ENCODE data around the gene KRTAP9-4.
"Not testable (repeated sequence)": the region's sequence is repeated elsewhere in the genome, so short reads cannot be mapped to it uniquely, and the experiment has no call there.

KRTAP9-4 gene, protein sequence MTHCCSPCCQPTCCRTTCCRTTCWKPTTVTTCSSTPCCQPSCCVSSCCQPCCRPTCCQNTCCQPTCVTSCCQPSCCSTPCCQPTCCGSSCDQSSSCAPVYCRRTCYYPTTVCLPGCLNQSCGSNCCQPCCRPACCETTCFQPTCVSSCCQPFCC
- long read RNA-seq, donor 1, result 0 reads
- long read RNA-seq, donor 2, result 0 reads
- long read RNA-seq, donor 3, result 0 reads
- long read RNA-seq, donor 4, result 0 reads
- long read RNA-seq, donor 5, result 0 reads
- long read RNA-seq, donor 6, result 0 reads
- long read RNA-seq, donor 7, result 0 reads
- long read RNA-seq, donor 8, result 0 reads

DNA sequence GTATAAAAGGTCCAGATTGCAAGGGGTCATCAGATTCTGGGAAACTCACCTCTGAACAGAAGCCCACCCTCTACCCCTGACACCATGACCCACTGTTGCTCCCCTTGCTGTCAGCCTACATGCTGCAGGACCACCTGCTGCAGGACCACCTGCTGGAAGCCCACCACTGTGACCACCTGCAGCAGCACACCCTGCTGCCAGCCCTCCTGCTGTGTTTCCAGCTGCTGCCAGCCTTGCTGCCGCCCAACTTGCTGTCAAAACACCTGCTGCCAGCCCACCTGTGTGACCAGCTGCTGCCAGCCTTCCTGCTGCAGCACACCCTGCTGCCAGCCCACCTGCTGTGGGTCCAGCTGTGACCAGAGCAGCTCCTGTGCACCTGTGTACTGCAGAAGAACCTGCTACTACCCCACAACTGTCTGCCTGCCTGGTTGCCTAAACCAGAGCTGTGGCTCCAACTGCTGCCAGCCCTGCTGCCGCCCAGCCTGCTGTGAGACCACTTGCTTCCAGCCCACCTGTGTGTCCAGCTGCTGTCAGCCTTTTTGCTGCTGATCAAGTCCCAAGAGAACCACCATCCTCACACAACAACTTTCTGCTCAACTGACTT lies at the start of gene KRTAP9-4:
Gene KRTAP9-4, plus strand, starts transcription at position 51 of the 604 bp plus-strand sequence. Its CDS starts 34 bp downstream, at position 85.
- not testable (repeated sequence) for DNase-seq

DNA sequence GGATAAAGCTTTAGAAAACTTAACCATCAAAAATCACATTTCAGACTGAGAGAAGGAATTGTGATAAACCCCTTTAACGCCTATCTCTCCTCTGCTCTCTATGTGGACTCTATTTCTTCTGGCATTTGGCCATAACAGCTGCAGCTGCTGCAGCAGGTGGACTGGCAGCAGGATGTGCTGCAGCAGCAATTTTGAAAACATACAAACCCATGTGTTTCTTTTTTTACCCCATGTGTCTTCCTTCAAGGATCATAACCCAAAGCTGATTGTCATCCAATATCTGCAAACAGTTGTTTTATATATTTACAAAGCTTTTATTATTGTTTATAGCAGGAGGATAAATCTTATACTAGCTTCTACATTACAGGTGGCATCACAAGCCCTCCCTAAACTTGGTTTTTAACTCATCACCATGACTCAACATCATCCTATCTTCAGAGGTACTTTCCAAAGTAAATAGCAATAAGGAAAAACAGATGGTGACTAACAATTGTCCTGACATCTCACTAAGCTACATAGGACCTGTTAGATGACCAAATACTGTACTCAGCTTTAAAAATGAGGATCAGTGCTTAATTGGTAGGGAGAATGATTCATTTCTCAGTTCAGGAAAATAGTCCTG lies 37.5 kb upstream of the KRTAP9-4 start:
- DNase-seq, result no peak

DNA sequence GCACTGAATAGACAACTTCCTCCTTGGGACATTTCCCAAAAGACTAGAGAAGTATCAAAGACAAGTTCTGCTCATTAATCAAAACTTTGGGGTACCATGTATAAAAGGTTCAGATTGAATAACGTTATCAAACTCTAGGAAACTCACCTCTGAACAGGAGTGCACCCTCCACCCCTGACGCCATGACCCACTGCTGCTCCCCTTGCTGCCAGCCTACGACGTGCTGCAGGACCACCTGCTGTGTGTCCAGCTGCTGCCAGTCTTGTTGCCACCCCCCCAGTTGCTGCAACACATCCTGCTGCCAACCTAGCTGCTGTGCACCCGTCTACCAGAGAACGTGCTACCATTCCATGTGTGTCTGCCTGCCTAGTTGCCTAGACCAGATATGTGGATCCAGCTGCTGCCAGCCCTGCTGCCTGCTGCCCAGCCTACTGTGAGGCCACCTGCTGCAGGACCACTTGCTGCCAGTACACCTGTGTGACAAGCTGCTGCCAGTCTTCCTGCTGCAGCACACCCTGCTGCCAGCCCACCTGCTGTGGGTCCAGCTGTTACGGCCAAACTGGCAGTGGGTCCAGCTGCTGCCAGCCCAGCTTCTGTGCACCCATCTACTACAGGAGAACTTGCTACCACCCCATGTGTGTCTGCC lies 36.8 kb upstream of the KRTAP9-4 start:
- DNase-seq, result no peak

DNA sequence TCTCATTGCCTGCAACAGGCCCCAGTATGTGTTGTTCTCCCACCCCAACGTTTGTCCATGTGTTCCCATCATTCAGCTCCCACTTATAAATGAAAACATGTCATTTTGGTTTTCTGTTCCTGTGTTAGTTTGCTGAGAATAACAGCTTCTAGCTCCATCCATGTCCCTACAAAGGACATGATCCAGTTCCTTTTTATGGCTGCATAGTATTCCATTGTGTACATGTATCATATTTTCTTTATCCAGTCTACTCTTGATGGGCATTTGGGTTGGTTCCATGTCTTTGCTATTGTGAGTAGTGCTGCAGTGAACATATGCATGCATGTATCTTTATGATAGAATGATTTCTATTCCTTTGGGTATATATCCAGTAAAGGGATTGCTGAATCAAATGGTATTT lies 33.8 kb upstream of the KRTAP9-4 start:
- DNase-seq, result no peak

DNA sequence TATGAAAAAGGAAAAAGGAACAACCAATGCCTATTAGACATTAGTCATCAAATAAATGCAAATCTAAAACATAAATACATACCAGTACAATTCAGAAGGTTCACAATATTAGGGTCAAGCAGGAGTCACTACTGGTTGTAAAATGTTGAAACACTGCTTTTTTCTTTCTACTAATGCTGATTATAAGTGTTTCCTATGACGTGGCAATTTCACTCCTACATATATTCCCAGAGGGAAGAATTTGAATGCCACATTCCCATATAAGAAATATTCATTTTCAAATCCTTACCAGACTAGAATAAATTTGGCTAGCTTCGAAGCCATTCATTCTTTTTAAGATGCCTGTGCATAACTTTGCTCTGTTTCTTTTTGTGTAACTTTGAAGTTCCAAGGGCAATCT lies 25.7 kb upstream of the KRTAP9-4 start:
- DNase-seq, result no peak

DNA sequence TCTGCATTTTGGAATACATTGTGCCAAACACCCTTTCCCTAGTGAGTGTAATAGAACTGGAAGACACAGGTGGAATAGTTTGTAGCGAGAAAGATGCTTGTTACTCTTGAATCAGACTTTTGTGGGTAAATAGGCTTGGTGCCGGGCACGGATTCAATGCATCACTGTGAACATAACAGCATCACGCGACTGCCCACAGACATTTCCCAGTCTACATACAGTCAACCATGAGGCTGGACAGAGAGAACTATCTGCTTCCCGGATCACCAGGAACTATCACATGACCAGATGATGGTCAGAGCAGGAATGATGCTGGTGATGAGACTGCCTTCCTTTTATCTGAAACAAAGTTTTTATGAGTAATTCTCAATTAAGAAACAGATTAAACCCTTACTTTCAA lies 23.4 kb upstream of the KRTAP9-4 start:
- DNase-seq, result no peak

DNA sequence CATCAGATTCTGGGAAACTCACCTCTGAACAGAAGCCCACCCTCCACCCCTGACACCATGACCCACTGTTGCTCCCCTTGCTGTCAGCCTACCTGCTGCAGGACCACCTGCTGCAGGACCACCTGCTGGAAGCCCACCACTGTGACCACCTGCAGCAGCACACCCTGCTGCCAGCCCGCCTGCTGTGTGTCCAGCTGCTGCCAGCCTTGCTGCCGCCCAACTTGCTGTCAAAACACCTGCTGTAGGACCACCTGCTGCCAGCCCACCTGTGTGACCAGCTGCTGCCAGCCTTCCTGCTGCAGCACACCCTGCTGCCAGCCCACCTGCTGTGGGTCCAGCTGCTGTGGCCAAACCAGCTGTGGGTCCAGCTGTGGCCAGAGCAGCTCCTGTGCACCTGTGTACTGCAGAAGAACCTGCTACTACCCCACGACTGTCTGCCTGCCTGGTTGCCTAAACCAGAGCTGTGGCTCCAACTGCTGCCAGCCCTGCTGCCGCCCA lies 22.8 kb upstream of the KRTAP9-4 start, which contains the start of gene KRTAP9-2:
Gene KRTAP9-2, plus strand, starts transcription at position 51 of the 498 bp plus-strand sequence. Its CDS starts 7 bp downstream, at position 58.
- DNase-seq, result not testable (repeated sequence)

DNA sequence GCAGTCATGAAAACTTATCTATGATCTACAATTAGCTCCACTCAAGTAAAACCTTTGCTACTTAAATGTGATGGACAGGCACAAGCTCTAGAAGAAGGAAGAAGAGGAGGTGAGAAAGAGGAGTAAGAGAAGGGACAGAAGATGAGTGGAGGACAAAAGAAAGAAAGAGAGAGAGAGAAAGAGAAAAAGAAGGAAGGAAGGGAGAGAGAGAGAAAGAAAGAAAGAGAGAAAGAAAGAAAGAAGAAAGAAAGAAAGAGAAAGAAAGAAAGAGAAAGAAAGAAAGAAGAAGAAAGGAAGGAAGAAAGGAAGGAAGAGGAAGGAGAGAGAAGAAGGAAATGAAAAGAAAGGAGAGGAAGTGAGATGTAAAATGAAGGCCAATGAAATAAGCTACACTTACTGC lies 19.4 kb upstream of the KRTAP9-4 start:
- no peak for DNase-seq

DNA sequence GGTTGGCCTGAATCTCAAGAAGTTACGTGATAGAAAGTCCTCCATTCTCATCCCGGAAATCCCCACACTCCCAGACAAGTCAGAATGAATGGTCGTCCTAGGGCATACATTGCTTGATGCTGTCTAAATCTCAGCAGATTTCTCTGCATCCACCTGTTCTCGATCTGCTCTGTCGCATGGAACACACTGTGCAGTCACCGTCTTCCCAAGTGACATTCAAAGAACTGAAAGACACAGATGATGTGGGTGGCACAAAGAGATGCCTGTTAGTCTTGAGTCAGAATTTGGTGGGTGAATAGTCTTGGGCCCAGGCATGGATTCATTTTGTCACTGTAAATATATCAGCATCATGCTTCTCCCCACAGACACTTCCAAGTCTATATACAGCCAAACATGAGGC lies 17.8 kb upstream of the KRTAP9-4 start:
- DNase-seq, result no peak

DNA sequence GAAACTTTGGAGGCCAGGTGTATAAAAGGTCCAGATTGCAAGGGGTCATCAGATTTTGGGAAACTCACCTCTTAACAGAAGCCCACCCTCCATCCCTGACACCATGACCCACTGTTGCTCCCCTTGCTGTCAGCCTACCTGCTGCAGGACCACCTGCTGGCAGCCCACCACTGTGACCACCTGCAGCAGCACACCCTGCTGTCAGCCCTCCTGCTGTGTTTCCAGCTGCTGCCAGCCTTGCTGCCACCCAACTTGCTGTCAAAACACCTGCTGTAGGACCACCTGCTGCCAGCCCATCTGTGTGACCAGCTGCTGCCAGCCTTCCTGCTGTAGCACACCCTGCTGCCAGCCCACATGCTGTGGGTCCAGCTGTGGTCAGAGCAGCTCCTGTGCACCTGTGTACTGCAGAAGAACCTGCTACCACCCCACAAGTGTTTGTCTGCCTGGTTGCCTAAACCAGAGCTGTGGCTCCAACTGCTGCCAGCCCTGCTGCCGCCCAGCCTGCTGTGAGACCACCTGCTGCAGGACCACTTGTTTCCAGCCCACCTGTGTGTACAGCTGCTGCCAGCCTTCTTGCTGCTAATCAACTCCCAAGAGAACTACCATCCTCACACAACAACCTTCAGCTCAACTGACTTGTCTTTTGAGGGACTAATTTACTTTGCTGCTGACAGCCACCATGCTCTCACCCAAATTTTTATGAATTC lies 16.9 kb upstream of the KRTAP9-4 start, which contains the start of gene KRTAP9-3:
Gene KRTAP9-3, plus strand, starts transcription at position 51 of the 707 bp plus-strand sequence. Its CDS starts 53 bp downstream, at position 104.
- DNase-seq, result not testable (repeated sequence)

DNA sequence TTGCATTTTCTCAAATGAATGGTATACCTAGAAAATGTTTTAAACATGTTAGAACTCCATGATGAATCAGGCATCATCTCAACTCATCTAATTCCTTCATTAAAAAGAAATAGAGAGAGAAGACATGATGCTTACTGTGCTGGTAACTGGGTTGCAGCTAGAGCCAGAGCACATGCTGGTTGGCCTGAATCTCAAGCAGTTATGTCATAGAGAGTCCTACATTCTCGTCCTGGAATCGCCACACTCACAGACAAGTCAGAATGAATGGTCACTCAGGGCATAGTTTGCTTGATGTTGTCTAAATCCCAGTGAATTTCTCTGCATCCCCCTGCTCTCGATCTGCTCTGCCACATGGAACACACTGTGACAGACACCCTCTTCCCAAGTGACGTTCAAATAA lies 12.4 kb upstream of the KRTAP9-4 start:
- DNase-seq, result not testable (repeated sequence)

DNA sequence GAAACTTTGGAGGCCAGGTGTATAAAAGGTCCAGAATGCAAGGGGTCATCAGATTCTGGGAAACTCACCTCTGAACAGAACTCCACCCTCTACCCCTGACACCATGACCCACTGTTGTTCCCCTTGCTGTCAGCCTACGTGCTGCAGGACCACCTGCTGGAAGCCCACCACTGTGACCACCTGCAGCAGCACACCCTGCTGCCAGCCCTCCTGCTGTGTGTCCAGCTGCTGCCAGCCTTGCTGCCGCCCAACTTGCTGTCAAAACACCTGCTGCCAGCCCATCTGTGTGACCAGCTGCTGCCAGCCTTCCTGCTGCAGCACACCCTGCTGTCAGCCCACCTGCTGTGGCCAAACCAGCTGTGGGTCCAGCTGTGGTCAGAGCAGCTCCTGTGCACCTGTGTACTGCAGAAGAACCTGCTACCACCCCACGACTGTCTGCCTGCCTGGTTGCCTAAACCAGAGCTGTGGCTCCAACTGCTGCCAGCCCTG lies 11.5 kb upstream of the KRTAP9-4 start, which contains the start of gene KRTAP9-8:
Gene KRTAP9-8, plus strand, starts transcription at position 51 of the 489 bp plus-strand sequence. Its CDS starts 53 bp downstream, at position 104.
- not testable (repeated sequence) for DNase-seq

DNA sequence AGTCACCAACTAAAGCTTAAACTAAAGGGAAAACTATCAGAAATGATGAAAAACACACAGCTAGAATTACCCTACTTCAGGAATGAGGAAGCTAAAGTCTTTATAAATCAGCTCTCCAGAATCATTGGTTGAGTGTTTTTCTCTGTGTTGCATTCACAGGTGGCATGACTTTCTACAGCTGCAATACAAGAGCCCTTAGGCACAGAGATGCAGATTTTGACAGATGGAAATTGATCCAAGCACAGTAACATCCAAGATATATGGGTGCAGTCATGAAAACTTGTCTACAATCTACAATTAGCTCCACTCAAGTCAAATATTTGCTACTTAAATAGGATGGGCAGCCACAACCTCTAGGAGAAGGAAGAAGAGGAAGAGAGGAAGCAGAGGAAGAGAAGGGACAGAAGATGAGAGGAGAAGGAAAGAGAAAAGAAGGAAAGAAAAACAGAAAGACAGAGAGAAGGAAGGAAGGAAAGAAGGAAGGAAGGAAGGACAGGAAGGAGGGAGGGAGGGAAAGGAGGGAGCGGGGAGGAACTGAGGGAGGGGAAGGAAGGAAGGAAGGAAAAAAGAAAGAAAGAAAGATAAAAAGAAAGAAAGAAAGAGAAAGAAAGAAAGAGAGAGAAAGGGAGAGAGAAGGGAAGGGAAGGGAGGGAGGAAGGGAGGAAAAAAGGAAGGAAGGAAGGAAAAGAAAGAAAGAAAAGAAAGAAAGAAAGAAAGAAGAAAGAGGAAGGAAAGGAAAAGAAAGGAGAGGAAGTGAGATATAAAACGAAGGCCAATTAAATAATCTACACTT lies 2.3 kb upstream of the KRTAP9-4 start:
- DNase-seq, result not testable (repeated sequence)

DNA sequence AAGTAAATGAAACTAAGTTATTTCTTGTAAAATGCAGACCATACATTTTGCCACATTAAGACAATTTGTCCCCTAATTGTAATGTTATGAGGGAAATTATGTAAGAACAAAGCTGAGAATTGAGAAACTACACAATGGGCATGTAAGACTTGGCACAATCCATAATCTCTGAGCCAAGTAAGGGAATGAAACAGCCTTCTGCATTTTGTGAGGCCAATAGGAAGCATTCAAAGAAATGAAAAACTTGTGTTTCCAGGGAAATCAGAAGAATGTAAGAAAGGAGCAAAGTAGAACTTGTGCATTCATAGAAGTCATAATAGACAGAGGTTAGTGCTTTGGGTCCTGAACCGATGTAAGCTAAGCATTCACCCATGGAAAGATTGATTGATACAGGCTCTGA lies 1.8 kb downstream of the KRTAP9-4 start:
- no peak for DNase-seq

DNA sequence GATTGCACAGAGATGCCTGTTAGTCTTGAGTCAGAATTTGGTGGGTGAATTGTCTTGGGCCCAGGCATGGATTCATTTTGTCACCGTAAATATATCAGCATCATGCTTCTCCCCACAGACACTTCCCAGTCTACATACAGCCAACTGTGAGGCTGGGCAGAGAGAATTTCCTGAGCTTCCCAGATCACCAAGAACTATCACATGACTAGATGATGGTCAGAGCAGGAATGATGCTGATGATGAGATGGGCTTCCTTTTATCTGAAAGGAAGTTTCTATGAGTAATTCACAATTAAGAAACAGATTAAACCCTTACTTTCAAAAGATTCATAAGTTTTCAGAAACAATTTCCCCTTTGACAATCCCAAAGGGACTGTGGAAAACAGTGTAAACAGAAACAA lies 5.4 kb downstream of the KRTAP9-4 start:
- DNase-seq, result no peak

DNA sequence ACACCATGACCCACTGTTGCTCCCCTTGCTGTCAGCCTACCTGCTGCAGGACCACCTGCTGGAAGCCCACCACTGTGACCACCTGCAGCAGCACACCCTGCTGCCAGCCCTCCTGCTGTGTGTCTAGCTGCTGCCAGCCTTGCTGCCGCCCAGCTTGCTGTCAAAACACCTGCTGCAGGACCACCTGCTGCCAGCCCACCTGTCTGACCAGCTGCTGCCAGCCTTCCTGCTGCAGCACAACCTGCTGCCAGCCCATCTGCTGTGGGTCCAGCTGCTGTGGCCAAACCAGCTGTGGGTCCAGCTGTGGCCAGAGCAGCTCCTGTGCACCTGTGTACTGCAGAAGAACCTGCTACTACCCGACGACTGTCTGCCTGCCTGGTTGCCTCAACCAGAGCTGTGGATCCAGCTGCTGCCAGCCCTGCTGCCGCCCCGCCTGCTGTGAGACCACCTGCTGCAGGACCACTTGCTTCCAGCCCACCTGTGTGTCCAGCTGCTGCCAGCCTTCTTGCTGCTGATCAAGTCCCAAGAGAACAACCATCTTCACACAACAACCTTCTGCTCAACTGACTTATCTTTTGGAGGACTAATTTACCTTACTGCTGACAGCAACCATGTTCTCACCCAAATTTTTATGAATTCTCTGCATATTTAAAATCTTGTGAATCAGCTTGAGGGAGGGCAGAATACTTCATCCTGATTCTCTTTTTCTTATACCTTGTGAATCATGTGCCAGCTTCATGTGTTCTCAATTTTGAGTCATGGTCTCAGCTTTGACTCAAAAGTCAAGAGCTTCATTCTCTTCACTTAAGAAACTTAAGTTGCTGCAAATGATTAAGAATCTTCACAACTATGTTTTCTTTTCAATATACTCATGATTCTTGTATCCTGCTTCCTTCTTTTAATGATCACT lies 6.1 kb downstream of the KRTAP9-4 start, which contains the start of gene KRTAP9-9:
Gene KRTAP9-9, plus strand, starts transcription at position 4 of the 910 bp plus-strand sequence.
- DNase-seq, result not testable (repeated sequence)

DNA sequence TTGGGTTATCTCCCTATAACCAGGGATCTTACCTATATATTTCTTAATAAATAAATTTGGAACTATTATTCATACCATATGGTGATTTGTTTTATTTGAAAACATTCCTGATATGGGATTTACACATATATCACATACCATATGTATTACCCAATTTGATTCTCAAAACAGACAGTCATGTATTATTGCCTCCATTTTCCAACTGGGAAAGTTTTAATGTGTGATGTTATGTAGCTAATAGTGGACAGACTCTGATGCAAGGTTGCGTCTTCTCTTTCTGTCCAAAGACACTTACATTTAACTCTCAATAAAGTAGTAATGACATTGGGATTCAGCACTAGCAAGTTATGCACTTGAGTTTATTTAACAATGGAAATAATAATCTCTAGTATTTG lies 6.8 kb downstream of the KRTAP9-4 start:
- DNase-seq, result no peak

DNA sequence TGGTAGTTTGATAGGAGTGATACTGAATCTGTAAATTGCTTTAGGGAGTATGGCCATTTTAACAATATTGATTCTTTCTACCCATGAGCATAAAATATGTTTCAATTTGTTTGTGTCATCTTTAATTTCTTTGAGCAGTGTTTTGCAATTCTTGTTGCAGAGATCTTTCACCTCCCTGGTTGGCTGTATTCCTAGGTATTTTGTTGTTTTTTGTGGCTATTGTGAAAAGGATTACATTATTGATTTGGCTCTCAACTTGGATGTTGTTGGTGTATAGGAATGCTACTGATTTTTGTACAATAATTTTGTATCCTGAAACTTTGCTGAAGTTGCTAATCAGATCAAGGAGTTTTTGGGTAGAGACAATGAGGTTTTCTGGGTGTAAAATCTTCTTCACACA lies 8.9 kb downstream of the KRTAP9-4 start:
- no peak for DNase-seq

DNA sequence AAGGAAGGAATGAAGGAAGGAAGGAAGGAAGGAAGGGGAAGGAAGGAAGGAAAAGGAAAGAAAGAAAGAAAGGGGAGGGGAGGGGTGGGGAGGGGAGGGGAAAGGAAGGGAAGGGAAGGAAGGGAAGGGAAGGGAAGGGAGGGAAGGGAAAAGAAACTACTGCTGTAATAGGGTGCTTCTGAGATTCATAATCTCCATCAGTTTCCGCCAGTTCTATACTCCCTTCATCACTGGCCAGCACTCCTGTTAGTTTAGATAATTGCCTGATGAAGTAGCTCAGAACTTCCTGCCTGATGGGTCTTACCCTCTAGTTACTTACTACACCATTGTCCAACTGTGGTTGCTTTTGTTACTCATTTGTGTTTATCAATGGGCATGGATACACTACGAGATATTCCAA lies 13.7 kb downstream of the KRTAP9-4 start:
- DNase-seq, result no peak

DNA sequence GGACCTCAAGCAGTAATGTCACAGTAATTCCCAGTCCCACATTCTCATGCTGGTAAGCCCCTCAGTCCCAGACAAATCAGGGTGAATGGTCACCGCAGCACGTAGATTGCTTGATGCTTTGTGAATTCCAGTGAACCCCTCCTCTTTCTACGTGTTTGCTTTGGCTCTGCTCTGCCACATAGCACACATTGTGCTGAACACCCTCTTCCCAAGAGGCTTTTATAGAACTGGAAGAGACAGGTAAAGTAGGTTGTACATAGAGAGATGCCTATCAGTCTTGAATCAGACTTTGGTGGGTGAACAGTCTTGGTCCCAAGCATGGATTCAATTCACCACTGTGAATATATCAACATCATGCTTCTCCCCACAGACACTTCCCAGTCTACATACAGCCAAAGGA lies 15.1 kb downstream of the KRTAP9-4 start:
- no peak for DNase-seq

Measured in right kidney (tissue), 9 donors.